ENCODE results near the gene RPRML.
A peak's percentile ranks its signal among the peaks of the same experiment; 100 is the strongest.

RPRML gene

GRCh38 chr17:46943501-46944393 is 35.3 kb downstream of the RPRML start:
- DNase-seq, result no peak

- no peak for DNase-seq
Measured at GRCh38 chr17:46943218-46943500, 35.9 kb downstream of the RPRML start.

- DNase-seq, result peak; percentile 53
Measured at GRCh38 chr17:46942441-46943217, 36.4 kb downstream of the RPRML start.

- peak; percentile 73 for DNase-seq
Measured at GRCh38 chr17:46940692-46941404, 38.2 kb downstream of the RPRML start.

- DNase-seq, result no peak
Measured at GRCh38 chr17:46935658-46936266, 43.3 kb downstream of the RPRML start.

- DNase-seq, result no peak
Measured at GRCh38 chr17:46931596-46931995, 47.5 kb downstream of the RPRML start.

- DNase-seq, result no peak
Measured at GRCh38 chr17:46930051-46930450, 49.0 kb downstream of the RPRML start.

- DNase-seq, result no peak
Measured at GRCh38 chr17:46929413-46929812, 49.6 kb downstream of the RPRML start.

GRCh38 chr17:46928467-46929261 is 50.4 kb downstream of the RPRML start:
- no peak for DNase-seq

All from NCI-H1092 treated with DMSO at 0.1 percent for 48 hours (cell line).